ENCODE measurements around the gene DNAJC25. TPM values are rescaled to one million over a fixed set of nuclear protein-coding genes. Genes with fewer than 3 reads are reported as not detected.

DNAJC25 gene
- total and polyA plus RNA-seq, 2 of the 8 experiments (the other 6 are each of a cell fraction or from before 2014, with no cell fraction given): 2.7 to 6.2 TPM

GRCh38 chr9:111603041-111603440 is 28.1 kb upstream of the DNAJC25 start (continued):
- TF ChIP-seq TAF7 (optimal IDR thresholded peaks at IDR 0.05; ENCODE audit: borderline replicate concordance, low read depth, low read length) (no peak), CHD2 (IDR thresholded peaks at IDR 0.05; ENCODE audit: low read length) (no peak)
